Fibroblast of lung (primary cell): Measurements from ENCODE around the gene IFNG-AS1.

Experiments
- EZH2 ChIP-seq: IDR thresholded peaks from 2 replicates; pipeline ENCODE4 v1.5.1; 2012; ENCODE audit warnings: low read length, control low read depth, mild to moderate bottlenecking; ENCODE audit errors: missing control alignments
- TF ChIP-seq, protein P1 (sequence below), 2 donors: IDR thresholded peaks in 1 of 2; conservative IDR thresholded peaks in 1 of 2; 1 replicate in 1 of 2; 2 replicates in 1 of 2; pipeline ENCODE4 v1.5.1; 2011 to 2012; ENCODE audit warnings: low read length in 2 of 2, control low read depth in 1 of 2, inconsistent platforms in 1 of 2, low read depth in 1 of 2, mild to moderate bottlenecking in 1 of 2

DNA sequence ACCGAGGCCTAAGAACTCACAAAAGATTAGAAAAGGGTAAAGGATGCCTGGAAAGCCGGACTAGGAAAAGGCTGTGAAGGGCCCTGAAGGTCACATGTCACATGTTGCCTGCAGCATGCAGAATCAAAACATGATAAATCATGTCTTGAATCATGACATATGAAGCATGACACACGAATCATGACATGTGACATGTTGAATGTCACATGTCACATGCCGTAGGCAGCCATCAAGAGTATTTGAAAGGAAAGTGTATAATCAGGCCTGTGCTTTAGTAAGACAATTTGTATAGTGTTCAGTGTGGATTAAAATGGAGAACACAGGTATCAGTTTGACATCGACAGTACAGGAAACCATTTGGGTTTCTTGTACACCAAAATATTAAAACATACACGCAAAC is 30.8 kb downstream of the IFNG-AS1 start:
- TF ChIP-seq, protein P1, sequence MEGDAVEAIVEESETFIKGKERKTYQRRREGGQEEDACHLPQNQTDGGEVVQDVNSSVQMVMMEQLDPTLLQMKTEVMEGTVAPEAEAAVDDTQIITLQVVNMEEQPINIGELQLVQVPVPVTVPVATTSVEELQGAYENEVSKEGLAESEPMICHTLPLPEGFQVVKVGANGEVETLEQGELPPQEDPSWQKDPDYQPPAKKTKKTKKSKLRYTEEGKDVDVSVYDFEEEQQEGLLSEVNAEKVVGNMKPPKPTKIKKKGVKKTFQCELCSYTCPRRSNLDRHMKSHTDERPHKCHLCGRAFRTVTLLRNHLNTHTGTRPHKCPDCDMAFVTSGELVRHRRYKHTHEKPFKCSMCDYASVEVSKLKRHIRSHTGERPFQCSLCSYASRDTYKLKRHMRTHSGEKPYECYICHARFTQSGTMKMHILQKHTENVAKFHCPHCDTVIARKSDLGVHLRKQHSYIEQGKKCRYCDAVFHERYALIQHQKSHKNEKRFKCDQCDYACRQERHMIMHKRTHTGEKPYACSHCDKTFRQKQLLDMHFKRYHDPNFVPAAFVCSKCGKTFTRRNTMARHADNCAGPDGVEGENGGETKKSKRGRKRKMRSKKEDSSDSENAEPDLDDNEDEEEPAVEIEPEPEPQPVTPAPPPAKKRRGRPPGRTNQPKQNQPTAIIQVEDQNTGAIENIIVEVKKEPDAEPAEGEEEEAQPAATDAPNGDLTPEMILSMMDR (conservative IDR thresholded peaks at IDR 0.05 in 1 of 2, IDR thresholded peaks at IDR 0.05 in 1 of 2; ENCODE audit: low read depth in 1 of 2, low read length in 2 of 2): no peak
- no peak for TF ChIP-seq EZH2
